B cell (primary cell): ENCODE results near the gene MAP3K14. TPM values are rescaled to one million over a fixed set of nuclear protein-coding genes. Genes with fewer than 3 reads are reported as not detected.

Source experiments
- ATAC-seq: fragments of 200-7000 bp; cut with Tn5 transposase; one replicate; pipeline ENCODE4 v1.10.0; 2021; ENCODE audit warnings: low read depth, mild to moderate bottlenecking, moderate number of reproducible peaks, moderate library complexity
- CTCF ChIA-PET: fragments of 350-600 bp; sonication (Branson Sonifier 250); formaldehyde crosslinking; loops from one replicate; lab custom pipeline; 2021; ENCODE audit warnings: antibody characterized with exemption, inconsistent platforms; lab: Charles Lee
- POLR2A ChIA-PET: fragments of 350-600 bp; sonication (Branson Sonifier 250); formaldehyde crosslinking; loops from one replicate; lab custom pipeline; 2021; ENCODE audit warnings: antibody characterized with exemption; lab: Charles Lee
- DNase-seq: peaks from one replicate; pipeline ENCODE4 v3.0.0; 2013
- H2AFZ ChIP-seq: 2 replicates; pipeline ENCODE4 v1.6.1; 2012; ENCODE audit warnings: mild to moderate bottlenecking, low read depth, low read length; ENCODE audit not compliant: insufficient read depth, poor library complexity, severe bottlenecking
- H3K27ac ChIP-seq, 2 donors: 1 replicate in 1 of 2; 2 replicates in 1 of 2; pipeline ENCODE4 v1.5.1; 2012 to 2013; ENCODE audit warnings: low read length in 2 of 2, mild to moderate bottlenecking in 2 of 2, moderate library complexity in 1 of 2
- H3K27me3 ChIP-seq, 4 experiments: fragments of 200-600 bp in 1 of 4; sonication (generic) in 1 of 4; replicated peaks in 1 of 4; 1 replicate in 2 of 4; 2 replicates in 2 of 4; pipeline versions ENCODE4 v1.6.1 to v1.7.0; 2013 to 2016; ENCODE audit warnings: low read length in 3 of 4, mild to moderate bottlenecking in 2 of 4, mixed read lengths in 1 of 4, moderate library complexity in 1 of 4; ENCODE audit not compliant: insufficient read depth in 4 of 4, control insufficient read depth in 3 of 4; ENCODE audit errors: control extremely low read depth in 1 of 4
- H3K36me3 ChIP-seq, 2 experiments: replicated peaks in 1 of 2; 1 replicate in 1 of 2; 2 replicates in 1 of 2; pipeline versions ENCODE4 v1.6.1 to v1.7.1; 2013; ENCODE audit warnings: low read length in 1 of 2; ENCODE audit not compliant: insufficient read depth in 2 of 2, control insufficient read depth in 1 of 2; ENCODE audit errors: control extremely low read depth in 1 of 2, extremely low read depth in 1 of 2
- H3K4me1 ChIP-seq, 2 donors: fragments of 200-600 bp in 1 of 2; sonication (generic) in 1 of 2; 1 replicate in 1 of 2; 2 replicates in 1 of 2; pipeline versions ENCODE4 v1.5.1 to v1.6.1; 2013 to 2017; ENCODE audit warnings: low read length in 2 of 2; ENCODE audit not compliant: control insufficient read depth in 2 of 2, insufficient read depth in 2 of 2
- H3K4me2 ChIP-seq: replicated peaks from 2 replicates; pipeline ENCODE3; 2012; ENCODE audit warnings: mild to moderate bottlenecking, low read depth, low read length; ENCODE audit not compliant: poor library complexity, severe bottlenecking
- H3K4me3 ChIP-seq, 5 experiments: fragments of 200-600 bp in 1 of 5; sonication (generic) in 1 of 5; 1 replicate in 3 of 5; 2 replicates in 2 of 5; pipeline versions ENCODE4 v1.5.1 to v1.7.0; 2011 to 2016; ENCODE audit warnings: low read length in 4 of 5, mild to moderate bottlenecking in 4 of 5, low read depth in 2 of 5, control low read depth in 1 of 5, moderate library complexity in 1 of 5; ENCODE audit not compliant: insufficient read depth in 1 of 5; ENCODE audit errors: control extremely low read depth in 1 of 5, extremely low read depth in 1 of 5
- H3K79me2 ChIP-seq: fragments of 200-600 bp; sonication (generic); one replicate; pipeline ENCODE4 v1.6.0; 2016; ENCODE audit warnings: low read length; ENCODE audit not compliant: control insufficient read depth, insufficient read depth
- H3K9ac ChIP-seq: fragments of 200-600 bp; sonication (generic); 2 replicates; pipeline ENCODE4 v1.6.1; 2017; ENCODE audit warnings: mild to moderate bottlenecking, low read length, moderate library complexity
- H3K9me3 ChIP-seq, 3 donors: one replicate each; pipeline versions ENCODE4 v1.6.1 to v1.7.1; 2013; ENCODE audit warnings: low read length in 2 of 3; ENCODE audit not compliant: control insufficient read depth in 2 of 3, insufficient read depth in 1 of 3; ENCODE audit errors: control extremely low read depth in 1 of 3
- H4K20me1 ChIP-seq: 2 replicates; pipeline ENCODE4 v1.6.0; 2012; ENCODE audit warnings: mild to moderate bottlenecking, low read length; ENCODE audit not compliant: insufficient read depth, control insufficient read depth, poor library complexity, severe bottlenecking
- H3K27ac Mint-ChIP-seq: one replicate; pipeline ENCODE4 v1.8.0; 2021; ENCODE audit warnings: mixed read lengths
- H3K27me3 Mint-ChIP-seq: one replicate; pipeline ENCODE4 v1.8.0; 2021; ENCODE audit warnings: mixed read lengths
- H3K4me1 Mint-ChIP-seq: one replicate; pipeline ENCODE4 v1.8.0; 2021; ENCODE audit warnings: mixed read lengths
- H3K4me3 Mint-ChIP-seq: one replicate; pipeline ENCODE4 v1.8.0; 2021; ENCODE audit warnings: mixed read lengths
- H3K9me3 Mint-ChIP-seq: one replicate; pipeline ENCODE4 v1.8.0; 2022; ENCODE audit warnings: mixed read lengths; ENCODE audit not compliant: insufficient read depth
- CTCF ChIP-seq: fragments of 200-600 bp; IDR thresholded peaks from one replicate; pipeline ENCODE4 v1.8.0; 2022; ENCODE audit warnings: antibody characterized with exemption, mild to moderate bottlenecking
- EZH2 ChIP-seq: IDR thresholded peaks from 2 replicates; pipeline ENCODE4 v1.6.1; 2012; ENCODE audit warnings: borderline replicate concordance, low read depth, mild to moderate bottlenecking, moderate library complexity, low read length; ENCODE audit not compliant: insufficient read depth, poor library complexity, severe bottlenecking
- WGBS: methylation state at CpG from one replicate; pipeline ENCODE4 v1.1.5; 2013; ENCODE audit warnings: missing lambda C conversion rate; ENCODE audit not compliant: insufficient coverage; 5-methylcytosine and 5-hydroxymethylcytosine counted together
- intact Hi-C: fragments of 100-400 bp; cut with micrococcal nuclease; formaldehyde crosslinking; loops from one replicate; pipeline ENCODE4 v1.10.0; 2022
- polyA plus RNA-seq: library from polyadenylated mRNA; depleted of rRNA; stranded (reverse); fragments of >200 nt; gene quantifications from 2 replicates; pipeline ENCODE4 v1.2.3, GENCODE V29; 2012
- total RNA-seq, 2 donors: library from RNA; stranded (reverse); fragments of 120-200 nt in 1 of 2; gene quantifications; 1 replicate in 1 of 2; 2 replicates in 1 of 2; pipeline versions ENCODE4 v1.2.3 to v1.2.4, GENCODE V29; 2013 to 2022

The MAP3K14 gene
- total and polyA plus RNA-seq, 2 donors (not counting 1 experiment from before 2014, with no cell fraction given) = 66.1 to 84.1 TPM

GRCh38 chr17:45353043-45353442 lies 36.2 kb upstream of the MAP3K14 start:
- H3K9me3 ChIP-seq = peaks cover 0 to 7% (median 2%) of the 10 kb centered on the region in 3 donors
- no peak overlapping the region for H3K4me3 ChIP-seq
- H3K27me3 Mint-ChIP-seq = peaks cover 10% of the 10 kb centered on the region
- H3K4me3 Mint-ChIP-seq = no peak overlapping the region
- 52% methylated on average over 4 of the region's 4 CpGs for whole genome bisulfite sequencing
- no peak overlapping the region for H2AFZ ChIP-seq
- H3K9me3 Mint-ChIP-seq = peaks cover 4% of the 10 kb centered on the region
- POLR2A ChIA-PET = no interaction called here
- DNase-seq (peak; percentile 41), ATAC-seq (peak; percentile 73)
- H3K27ac Mint-ChIP-seq = no peak overlapping the region
- no peaks in the 10 kb centered on the region for H3K27me3 ChIP-seq
- H3K4me1 ChIP-seq = peaks cover 4 to 5% of the 10 kb centered on the region in 2 donors
- no peaks in the 10 kb centered on the region for H4K20me1 ChIP-seq
- CTCF ChIA-PET = no interaction called here
- H3K27ac ChIP-seq = no peak overlapping the region
- H3K4me2 ChIP-seq = no peak overlapping the region
- no peaks in the 10 kb centered on the region for H3K36me3 ChIP-seq
- TF ChIP-seq CTCF = no peak
- no peak for TF ChIP-seq EZH2
- intact Hi-C loops = no loop called here
- peaks cover 9% of the 10 kb centered on the region for H3K4me1 Mint-ChIP-seq
- no peak overlapping the region for H3K9ac ChIP-seq
- no peaks in the 10 kb centered on the region for H3K79me2 ChIP-seq

DNA sequence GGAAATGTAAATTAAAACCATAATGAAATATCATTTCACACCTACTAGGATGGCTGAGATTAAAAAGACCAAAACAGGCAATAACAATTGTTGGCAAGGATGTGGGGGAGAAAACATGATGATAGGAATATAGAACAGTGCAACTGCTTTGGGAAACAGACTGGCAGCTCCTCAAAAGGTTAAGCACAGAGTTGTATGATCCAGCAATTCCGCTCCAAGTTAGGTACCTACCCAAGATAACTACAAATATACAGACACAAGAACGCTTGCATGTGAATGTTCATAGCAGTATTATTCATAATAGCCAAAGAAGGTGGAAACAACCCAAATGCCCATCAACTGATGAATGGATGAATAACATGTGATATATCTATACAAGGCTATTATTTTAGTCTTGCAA lies 35.0 kb upstream of the MAP3K14 start:
- Histone ChIP-seq H3K4me1 (peaks cover 4 to 5% of the 10 kb centered on the region in 2 donors), H3K27me3 (no peaks in the 10 kb centered on the region), H4K20me1 (no peaks in the 10 kb centered on the region), H3K9me3 (peaks cover 0 to 7% (median 2%) of the 10 kb centered on the region in 3 donors), H3K4me3 (no peak overlapping the region), H3K36me3 (no peaks in the 10 kb centered on the region), H3K79me2 (no peaks in the 10 kb centered on the region), H3K4me2 (no peak overlapping the region), H2AFZ (no peak overlapping the region), H3K27ac (no peak overlapping the region), H3K9ac (no peak overlapping the region)
- ChIA-PET POLR2A (no interaction called here), CTCF (no interaction called here)
- Mint-ChIP-seq H3K27ac (no peak overlapping the region), H3K9me3 (peaks cover 4% of the 10 kb centered on the region), H3K4me3 (no peak overlapping the region), H3K27me3 (peaks cover 7% of the 10 kb centered on the region), H3K4me1 (peaks cover 9% of the 10 kb centered on the region)
- no peak for TF ChIP-seq CTCF
- no peak for TF ChIP-seq EZH2
- DNase-seq (no peak), ATAC-seq (no peak)
- intact Hi-C loops = no loop called here
- no CpG with 5 or more reads among the region's 2 CpGs for WGBS
